Endothelial cell of hepatic sinusoid (primary cell): ENCODE data around the gene SP140.
"Not testable (repeated sequence)": the region's sequence is repeated elsewhere in the genome, so short reads cannot be mapped to it uniquely, and the experiment has no call there.

Experiments
- in situ Hi-C: cut with HindIII; loops from 2 replicates; pipeline ENCODE4 v1.10.0; 2017; ENCODE audit warnings: low sequenced_read_pairs

SP140 gene

DNA sequence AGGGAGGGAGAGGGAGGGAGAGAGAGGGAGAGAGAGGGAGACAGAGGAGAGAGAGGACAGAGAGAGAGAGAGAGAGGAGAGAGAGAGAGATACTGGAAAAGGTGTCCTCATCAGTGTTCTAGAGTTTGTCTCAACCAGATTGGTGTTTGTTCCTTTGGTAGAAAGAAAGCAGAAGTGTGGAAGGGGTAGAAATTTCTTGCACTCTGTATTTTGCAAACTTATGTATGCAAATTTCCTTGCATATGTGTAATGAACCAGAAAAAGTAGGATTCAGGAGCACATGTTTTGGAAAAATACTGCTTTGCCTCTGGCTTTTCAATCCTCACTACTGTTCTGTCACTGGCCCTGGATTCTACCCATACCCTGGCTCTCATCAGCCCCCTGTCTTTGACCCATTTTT lies 1.1 kb upstream of the SP140 start:
- in situ Hi-C loops = no loop called here

GRCh38 chr2:230226051-230226551 lies 565 bp downstream of the SP140 start:
- in situ Hi-C loops = no loop called here

- in situ Hi-C loops = no loop called here
Measured at GRCh38 chr2:230227216-230227615, 1.7 kb downstream of the SP140 start.

DNA sequence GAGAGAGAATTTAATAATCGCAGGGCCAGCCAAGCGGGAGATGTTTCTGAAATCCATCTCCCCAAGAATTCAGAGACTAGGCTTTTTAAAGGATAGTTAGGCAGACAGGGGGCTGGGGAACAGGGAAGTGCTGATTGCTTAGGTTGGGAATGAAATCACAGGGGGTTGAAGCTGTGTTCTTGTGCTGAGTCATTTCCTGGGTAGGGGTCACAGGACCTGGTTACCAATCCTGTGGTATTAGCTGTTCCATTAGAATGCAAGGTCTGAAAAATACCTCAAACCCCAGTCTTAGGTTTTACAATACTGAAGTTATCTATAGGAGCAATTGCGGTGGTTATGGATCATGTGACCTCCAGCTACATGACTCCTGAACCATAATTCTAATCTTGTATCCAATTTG lies 4.6 kb downstream of the SP140 start:
- in situ Hi-C loops = no loop called here

DNA sequence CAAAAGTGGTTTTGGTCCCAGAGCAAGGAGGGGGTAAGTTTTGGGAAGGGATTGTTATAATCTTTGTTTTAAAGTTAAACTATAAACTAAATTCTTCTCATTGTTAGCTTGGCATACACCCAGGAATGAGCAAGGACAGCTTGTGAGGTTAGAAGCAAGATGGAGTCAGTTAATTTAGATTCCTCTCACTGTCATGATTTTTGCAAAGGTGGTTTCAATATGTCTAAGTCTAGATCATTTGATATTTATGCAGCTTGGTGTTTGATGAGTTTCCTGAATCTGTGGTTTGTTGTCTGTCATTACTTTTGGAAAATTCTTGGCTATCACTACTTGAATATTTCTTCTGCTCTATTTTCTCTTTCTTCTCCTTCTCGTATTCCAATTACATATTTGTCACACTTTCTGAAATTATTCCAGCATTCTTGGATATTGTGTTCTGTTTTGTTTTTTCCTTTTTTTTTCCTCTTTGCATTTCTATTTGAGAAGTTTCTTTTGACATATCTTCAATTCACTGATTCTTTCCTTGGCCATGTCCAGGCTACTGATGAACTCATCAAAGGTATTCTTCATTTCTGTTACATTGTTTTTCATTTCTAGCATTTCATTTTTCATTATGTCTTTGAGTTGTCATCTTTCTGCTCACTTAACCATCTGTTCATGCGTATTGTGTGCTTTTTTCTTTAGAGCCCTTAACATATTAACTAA lies 5.1 kb downstream of the SP140 start:
- in situ Hi-C loops = no loop called here

DNA sequence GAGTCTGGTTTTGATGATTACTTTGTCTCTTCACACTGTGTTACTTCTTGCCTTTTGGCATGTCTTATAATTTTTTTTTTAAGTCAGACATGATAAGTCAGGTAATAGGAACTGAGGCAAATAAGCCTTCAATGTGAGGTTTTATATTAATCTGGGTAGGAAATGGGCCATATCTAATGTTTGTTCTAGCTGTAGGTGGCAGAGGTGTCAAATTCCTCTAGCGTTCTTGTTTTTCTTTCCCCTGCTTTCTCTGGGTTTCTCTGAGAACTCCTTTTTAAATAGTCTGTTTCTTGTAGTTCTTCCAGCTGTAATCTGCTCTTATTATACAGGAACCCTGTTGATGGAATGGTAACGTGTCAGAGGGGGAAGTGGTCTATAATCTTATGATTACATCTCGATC lies 5.7 kb downstream of the SP140 start:
- in situ Hi-C loops = no loop called here

- in situ Hi-C loops = no loop called here
Measured at GRCh38 chr2:230234122-230234722, 8.7 kb downstream of the SP140 start.

DNA sequence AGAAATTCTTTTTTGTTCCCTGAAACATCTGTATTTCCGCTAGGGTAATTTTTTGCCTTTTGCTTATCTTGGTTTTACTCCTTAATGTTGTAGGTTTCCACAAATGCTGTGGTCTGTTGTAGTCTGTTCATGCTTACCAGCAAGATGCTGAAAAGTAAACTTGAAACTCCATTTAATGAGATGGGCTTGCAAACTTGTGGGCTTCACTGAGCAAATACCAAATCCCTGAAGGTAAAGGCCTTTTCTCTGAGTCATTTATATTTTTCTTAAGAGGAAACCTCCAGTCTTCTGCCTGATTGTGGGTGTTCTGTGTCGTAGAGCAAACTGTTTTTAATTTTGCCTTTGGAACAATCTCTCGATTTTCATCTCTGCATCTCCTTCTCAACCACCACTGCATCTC lies 9.3 kb downstream of the SP140 start:
- in situ Hi-C loops = no loop called here

GRCh38 chr2:230244211-230244610 lies 18.7 kb downstream of the SP140 start:
- in situ Hi-C loops = no loop called here

DNA sequence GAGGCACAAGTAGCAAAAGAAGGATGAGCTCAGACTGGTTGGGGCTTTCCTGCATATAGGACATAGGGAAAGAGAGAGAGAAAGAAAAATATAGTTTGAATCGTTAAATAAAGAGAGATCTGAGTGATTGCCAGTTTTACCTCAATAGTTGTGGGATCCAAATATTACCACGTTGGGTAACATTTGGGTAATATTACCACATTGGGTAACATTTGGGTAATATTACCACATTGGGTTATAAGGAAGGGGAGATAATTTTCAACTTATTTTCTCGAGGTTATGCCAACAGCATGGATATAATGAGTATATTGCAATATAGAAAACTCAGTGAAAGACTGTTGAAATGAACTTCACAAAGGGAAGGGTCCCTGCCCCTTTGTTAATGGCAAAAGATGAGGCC lies 20.7 kb downstream of the SP140 start:
- in situ Hi-C loops = loop anchor here (5.0 kb wide), 1 partner anchor 34 kb away; no protein-coding TSS in a partner anchor

- in situ Hi-C loops = no loop called here
Measured at GRCh38 chr2:230250231-230250630, 24.7 kb downstream of the SP140 start.

DNA sequence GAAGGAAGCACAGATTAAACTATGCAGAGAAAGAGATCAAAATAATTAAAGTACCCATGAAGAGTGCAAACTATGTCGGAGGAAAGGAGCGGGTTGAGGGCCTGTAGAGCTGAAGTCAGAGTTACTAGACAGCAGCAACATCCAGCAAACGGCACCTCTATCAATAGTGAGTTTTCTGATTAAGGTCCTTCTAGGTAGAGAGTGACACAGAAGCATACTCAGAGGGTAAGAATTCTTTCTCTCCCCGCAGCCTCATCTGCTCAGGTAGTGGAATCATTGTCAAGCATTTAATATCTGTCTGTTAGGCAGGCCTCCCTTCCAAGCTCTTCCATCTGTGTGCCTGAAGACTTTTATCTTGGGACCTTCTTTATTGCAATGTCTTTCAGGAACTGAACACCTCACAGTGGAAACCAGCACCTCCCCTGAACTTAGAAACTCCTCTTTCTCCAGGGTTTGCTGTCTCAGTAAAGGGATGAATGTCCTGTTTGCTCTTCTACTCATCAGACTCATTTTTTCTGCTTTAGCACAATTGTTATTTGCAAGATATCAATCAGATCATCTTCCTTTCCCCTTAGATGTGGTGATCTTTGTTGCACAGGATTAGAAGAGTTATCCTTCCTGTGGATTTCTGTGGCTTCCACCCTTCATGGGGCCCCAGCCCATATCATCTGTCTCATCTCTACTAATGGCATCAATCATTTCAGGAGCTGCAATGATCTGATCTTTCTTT lies 28.8 kb downstream of the SP140 start:
- in situ Hi-C loops = no loop called here

GRCh38 chr2:230256733-230257332 lies 31.3 kb downstream of the SP140 start:
- in situ Hi-C loops = no loop called here

DNA sequence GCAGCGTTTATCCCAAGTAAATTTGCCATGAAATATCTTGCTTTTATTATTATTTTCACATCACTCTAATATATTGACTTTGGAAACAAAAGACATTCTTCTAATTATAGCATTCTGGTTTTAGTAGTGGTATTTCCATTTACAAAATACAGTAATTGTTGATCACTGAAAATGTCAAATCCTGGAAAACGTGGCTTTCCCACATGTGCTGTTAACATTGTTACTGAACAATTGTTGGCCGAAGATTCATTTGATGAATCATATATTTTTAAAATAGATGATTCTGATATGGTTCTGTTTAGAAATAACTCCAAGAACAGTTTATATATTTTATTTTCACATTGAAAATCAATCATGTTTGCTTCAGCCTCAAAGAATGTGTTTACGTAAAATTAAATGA lies 32.9 kb downstream of the SP140 start:
- in situ Hi-C loops = no loop called here

DNA sequence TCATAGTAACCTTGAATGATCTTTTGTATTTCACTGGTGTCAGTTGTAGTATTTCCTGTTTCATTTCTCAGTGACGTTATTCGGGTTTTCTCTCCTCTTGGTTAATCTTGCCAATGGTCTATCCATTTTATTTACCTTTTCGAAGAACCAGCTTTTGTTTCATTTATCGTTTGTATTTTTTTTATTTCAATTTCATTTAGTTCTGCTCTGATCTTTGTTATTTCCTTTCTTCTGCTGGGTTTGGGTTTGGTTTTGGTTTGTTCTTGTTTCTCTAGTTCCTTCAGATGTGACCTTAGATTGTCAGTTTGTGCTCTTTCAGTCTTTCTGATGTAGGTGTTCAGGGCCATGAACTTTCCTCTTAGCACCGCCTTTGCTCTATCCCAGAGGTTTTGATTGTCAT lies 36.7 kb downstream of the SP140 start:
- in situ Hi-C loops = no loop called here

GRCh38 chr2:230264945-230265344 lies 39.4 kb downstream of the SP140 start:
- in situ Hi-C loops = not testable (repeated sequence)

- in situ Hi-C loops = no loop called here
Measured at GRCh38 chr2:230266638-230267037, 41.1 kb downstream of the SP140 start.

DNA sequence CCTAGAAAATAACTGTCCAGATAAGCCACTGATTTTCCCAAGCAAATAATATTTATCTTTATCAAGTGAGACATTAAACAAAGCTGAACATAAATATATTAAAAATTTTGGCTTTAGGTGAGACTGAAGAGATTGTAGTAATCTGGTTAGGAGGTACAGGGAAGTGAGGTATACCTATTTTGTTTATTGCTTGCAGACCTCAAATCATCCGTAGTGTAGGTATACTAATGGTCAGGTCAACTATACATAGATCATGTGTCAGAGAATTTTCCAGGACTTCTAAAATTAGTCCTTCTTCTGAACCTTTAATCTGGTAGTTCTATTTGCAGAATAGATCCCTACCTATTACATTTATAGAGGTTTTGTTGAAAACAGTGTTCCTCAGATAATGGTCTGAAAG lies 41.5 kb downstream of the SP140 start:
- in situ Hi-C loops = no loop called here

- in situ Hi-C loops = no loop called here
Measured at GRCh38 chr2:230267556-230267955, 42.0 kb downstream of the SP140 start.

DNA sequence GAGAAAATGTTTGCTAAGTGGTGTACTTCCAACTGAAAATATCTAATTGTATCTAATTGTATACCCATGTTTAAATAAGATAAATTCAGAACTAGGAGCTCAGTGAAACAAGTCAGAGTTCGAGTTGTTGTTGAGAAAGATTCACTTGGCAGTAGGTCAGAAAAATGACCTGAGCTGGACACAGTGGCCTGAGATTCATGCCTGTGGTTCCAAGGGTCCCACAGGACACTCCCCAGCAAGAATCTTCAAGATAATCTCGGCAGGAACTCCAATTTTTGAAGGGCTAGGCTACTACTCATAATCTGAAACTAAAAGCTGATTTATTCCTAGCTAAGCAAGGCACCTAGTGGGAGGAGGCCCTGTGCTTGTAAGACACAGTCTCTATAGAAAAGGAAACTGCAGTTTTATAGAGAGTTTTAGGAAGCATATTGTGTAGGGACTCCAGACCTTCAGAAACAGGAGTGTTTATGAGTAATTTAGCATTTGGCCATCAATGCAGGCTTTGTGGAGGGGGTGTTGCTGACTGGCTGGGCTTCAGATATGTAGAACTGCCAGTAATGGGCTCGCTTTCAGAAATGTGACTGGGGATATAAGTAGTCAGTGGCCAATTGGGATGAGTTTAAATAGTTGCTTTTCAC lies 43.2 kb downstream of the SP140 start:
- in situ Hi-C loops = no loop called here

- in situ Hi-C loops = no loop called here
Measured at GRCh38 chr2:230269715-230270114, 44.2 kb downstream of the SP140 start.
